IMR-90 (cell line): ENCODE measurements around the gene CXCR2.

Experiments used
- CEBPB ChIP-seq: IDR thresholded peaks from 2 replicates; pipeline ENCODE4 v1.6.1; 2012; ENCODE audit warnings: low read depth, low read length, improper control_type of control experiment
- ELK1 ChIP-seq: fragments of 150-350 bp; IDR thresholded peaks from 2 replicates; pipeline ENCODE4 v1.6.1; 2016; ENCODE audit warnings: low read depth, mild to moderate bottlenecking, low read length, moderate library complexity, borderline replicate concordance
- POLR2A ChIP-seq: IDR thresholded peaks from 2 replicates; pipeline ENCODE4 v1.6.1; 2012; ENCODE audit warnings: mild to moderate bottlenecking, low read depth, low read length
- RCOR1 ChIP-seq: IDR thresholded peaks from 2 replicates; pipeline ENCODE4 v1.6.1; 2012; ENCODE audit warnings: mild to moderate bottlenecking, low read length, improper control_type of control experiment; ENCODE audit not compliant: insufficient replicate concordance
- USF2 ChIP-seq: fragments of 150-350 bp; IDR thresholded peaks from 2 replicates; pipeline ENCODE4 v1.6.1; 2017; ENCODE audit warnings: mild to moderate bottlenecking, antibody characterized with exemption, low read length, low read depth
- TF ChIP-seq, protein P1 (sequence below): conservative IDR thresholded peaks from 2 replicates; pipeline ENCODE4 v1.5.1; 2012; ENCODE audit warnings: mild to moderate bottlenecking, low read depth, low read length, improper control_type of control experiment

GRCh38 chr2:218137514-218137913, 11.7 kb downstream of the CXCR2 start:
- TF ChIP-seq, protein P1, sequence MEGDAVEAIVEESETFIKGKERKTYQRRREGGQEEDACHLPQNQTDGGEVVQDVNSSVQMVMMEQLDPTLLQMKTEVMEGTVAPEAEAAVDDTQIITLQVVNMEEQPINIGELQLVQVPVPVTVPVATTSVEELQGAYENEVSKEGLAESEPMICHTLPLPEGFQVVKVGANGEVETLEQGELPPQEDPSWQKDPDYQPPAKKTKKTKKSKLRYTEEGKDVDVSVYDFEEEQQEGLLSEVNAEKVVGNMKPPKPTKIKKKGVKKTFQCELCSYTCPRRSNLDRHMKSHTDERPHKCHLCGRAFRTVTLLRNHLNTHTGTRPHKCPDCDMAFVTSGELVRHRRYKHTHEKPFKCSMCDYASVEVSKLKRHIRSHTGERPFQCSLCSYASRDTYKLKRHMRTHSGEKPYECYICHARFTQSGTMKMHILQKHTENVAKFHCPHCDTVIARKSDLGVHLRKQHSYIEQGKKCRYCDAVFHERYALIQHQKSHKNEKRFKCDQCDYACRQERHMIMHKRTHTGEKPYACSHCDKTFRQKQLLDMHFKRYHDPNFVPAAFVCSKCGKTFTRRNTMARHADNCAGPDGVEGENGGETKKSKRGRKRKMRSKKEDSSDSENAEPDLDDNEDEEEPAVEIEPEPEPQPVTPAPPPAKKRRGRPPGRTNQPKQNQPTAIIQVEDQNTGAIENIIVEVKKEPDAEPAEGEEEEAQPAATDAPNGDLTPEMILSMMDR: no peak
- TF ChIP-seq USF2 (no peak), RCOR1 (no peak), POLR2A (no peak), CEBPB (no peak), ELK1 (no peak)
